HG03066 (cell line): Measurements from ENCODE around the gene JAK1.
"Not testable (repeated sequence)": the region's sequence is repeated elsewhere in the genome, so short reads cannot be mapped to it uniquely, and the experiment has no call there.

Experiments
- ATAC-seq: cut with Tn5 transposase; IDR thresholded peaks from one replicate; pipeline ENCODE4 v1.9.1; 2021; ENCODE audit warnings: low read depth; ENCODE audit not compliant: unreplicated experiment

Gene JAK1

DNA sequence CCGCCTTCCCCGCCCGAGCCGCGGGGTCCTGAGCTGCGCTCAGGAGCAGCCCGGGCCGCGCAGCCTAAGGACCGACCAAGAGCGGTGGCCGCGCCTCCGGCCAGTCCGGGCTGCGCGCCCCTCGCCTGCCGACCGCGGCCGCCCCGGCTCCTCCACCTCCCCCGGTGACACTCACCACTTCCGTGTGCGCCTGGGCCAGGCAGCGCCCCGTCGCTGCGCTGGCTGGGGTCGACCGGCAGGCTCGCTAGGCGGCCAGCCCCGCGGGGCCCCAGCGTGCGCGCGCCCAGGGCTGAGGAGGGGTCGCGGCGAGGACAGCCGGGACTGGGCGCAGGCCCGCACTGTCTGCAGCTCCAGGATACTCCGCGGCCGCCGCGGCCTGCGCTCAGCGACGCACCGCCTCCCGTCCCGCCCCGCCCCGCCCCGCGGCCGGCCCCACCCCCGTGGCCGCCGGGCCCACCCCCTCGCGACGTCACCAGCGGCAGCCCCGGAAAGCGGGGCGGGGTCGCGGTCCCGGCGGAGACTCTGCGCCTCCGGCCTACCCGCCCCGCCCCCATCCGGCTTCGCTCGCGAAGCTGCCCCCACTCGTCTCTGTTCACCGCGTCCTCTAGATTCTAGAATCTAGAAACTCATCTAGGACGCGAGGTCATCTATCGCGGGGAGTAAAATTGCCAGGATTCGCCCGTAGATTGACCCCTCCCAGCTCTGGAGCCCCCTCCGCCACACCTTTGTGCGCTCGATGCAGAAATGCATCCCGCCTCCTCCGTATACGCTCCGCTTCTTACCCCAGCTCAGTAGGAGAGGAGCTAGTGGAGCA, at the start of gene JAK1:
Gene JAK1 (minus strand): TSS at position 392 of the 814 bp plus-strand sequence. CDS start 80,285 bp downstream, outside the sequence.
- peak; percentile 71 for ATAC-seq

DNA sequence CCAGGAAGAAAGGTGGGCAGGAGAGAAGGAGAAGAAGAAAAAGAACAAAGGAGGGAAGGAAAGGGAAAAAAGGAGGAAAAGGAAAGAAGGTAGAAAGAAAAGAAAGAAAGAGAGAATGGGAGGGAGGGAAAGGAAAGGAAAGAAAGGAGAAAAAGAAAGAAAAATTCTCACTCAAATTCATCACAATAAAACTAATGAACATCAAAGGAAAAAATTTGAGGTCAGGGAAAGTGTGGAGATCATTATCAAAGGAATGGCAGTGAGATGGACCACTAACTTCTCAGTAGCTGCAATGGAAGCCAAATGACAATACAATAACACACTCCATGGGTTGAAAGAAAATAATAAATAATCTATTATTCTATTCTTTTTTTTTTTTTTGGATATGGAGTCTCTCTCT, 48.0 kb upstream of the JAK1 start:
- no peak for ATAC-seq

DNA sequence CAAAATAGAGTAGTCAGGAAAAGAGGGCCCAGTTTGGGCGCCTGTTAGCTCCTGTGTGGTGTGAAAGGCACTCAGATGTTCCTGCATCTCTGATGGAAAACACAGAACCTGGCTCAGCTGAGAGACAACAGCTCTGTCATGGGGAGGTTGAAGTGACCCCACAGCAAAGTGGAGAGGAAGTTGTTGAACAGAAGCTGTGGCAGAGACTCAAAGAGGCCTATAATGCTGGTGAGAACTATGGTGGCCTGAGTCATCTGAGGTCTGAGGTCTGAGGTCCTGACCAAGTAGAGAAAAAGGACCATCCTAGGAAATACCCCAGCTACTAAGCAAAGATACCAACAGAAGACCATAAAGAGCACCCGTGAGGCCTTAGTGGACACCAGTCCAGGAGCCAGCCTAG, 45.6 kb upstream of the JAK1 start:
- no peak for ATAC-seq

GRCh38 chr1:65009724-65010420, 43.5 kb upstream of the JAK1 start:
- ATAC-seq = no peak

DNA sequence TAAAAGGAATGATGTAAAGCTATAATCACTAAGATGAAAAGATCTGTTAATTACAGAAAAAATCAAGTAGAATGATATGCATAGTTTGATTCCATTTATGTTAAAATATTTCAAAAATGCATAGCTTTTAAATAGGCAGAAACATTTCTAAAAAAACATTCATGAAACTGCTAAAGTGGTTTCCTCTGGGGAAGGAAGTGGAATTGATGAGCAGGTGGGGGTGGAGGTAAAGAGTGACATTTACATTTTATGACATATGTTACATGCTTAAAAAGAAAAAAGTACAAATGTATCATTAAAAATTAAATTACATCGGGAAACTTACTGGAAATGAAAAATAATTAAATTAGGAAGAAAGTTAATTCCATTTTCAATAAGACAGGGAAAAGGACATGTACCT, 42.8 kb upstream of the JAK1 start:
- no peak for ATAC-seq

DNA sequence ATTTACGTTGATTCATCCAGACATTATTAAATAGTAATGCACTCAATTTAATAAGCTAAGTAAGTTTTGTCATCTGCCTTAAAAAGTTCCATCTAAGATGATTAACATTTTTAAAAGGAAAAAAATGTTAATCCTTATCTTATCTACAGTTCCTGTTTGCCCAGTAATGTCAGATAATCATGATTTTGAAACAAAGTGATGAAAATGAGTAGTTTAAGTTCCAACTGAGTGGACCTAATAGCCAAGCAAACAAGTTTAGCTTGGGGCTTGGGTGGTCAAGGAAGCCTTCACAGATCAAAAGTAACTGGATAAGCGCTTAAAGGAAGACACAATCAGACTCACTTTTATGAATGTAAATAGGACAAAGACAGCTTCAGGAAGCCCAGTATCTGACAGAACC, 40.5 kb upstream of the JAK1 start:
- no peak for ATAC-seq

- no peak for ATAC-seq
Observed at GRCh38 chr1:65003316-65003664, 36.9 kb upstream of the JAK1 start.

DNA sequence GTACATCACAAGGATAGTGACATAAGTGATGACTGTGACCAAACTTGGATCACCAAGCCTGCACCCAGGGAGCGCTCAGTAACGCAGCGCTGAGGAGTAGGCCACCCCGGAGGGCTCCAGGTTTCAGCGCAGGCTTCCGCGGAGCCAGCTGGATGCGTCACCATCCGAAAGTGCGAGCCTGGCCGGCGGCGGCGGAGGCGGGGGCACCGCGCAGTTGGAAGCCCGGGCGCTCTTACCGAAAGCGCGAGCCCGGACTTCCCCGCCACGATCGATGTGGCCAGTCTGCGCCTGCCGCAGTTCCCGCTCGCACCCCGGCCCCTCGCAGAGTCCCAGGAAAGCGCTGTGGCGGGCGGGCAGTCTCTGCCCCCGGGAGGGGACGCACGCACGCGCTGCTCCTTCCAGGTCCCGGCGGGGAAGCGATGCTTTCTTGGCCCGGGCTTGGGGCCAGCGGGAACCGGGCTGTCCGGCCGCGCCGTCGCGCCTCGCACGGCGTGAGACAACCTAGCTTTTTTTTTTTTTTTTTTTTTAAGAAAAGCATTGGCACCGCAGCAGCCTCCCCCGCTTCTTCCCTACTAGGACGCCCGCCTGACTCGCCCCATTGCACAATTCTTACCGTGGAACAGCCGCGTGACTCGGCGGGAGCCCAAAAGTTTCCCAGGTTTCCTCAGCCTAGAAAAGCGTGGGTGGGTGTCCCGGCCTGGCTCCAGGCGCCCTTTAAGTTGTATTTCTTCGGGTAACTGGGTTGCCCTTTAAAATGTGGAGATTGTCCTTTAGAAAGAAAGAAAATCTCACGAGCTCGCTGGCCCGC, 36.4 kb upstream of the JAK1 start:
- ATAC-seq = peak; percentile 71

DNA sequence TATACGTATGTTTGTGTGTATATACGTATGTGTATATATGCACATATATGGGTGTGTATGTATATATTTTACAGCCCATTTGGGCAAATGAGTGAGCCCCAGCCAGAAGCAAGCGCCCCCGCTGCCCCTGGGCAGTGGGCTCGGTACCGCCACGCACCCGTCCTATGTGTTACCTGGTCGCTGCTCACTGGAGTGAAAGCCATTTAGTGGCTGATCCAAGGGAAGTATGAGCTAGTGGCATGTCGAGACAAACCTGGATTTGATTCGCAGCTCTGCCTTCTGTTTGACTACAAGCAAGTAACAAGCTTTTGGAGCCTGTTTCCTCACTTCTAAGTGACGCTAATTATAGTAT, 35.8 kb upstream of the JAK1 start:
- ATAC-seq = no peak

DNA sequence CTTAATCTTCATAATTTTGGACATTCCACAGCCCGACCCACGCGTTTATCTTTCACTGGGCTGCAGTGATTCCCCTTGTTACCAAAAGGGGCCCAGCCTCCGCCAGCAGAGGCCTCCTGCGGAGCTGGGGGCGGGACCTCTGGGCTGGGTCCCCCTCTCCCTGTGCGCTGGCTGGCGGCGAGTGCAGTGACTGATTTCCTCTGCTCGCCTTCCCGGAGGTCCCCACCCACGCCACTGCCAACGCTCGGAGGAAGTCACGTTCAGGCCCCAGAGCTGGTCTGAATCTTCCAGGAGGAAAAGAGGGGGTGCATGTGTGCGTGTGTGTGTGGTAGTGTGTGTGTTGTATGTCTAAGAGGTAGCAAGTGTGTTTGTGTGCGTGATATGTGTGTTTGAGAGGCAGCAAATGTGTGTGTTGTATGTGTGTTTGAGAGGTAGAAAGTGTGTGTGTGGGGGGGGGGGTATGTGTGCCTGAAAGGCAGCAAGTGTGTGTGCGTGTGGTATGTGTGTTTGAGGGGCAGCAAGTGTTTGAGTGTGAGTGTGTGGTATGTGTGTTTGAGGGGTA, 35.0 kb upstream of the JAK1 start:
- no peak for ATAC-seq

DNA sequence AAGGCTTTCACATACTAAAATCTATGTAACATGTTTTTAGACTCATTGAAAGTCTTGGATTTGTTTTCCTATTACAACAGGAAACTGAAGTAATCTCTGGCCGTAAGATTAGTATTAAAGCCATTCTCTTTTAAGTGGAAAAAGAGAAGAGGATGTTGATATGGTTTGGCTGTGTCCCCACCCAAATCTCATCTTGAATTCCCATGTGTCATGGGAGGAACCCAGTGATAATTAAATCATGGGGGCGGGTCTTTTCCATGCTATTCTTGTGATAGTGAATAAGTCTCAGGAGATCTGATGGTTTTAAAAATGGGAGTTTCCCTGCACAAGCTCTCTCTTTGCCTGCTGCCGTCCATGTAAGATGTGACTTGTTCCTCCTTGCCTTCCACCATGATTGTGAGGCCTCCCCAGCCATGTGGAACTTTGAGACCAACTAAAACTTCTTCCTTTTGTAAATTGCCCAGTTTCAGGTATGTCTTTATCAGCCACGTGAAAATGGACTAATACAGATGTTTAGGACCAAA, 32.1 kb upstream of the JAK1 start:
- ATAC-seq = not testable (repeated sequence)

GRCh38 chr1:64996541-64997257, 30.4 kb upstream of the JAK1 start:
- no peak for ATAC-seq

- no peak for ATAC-seq
Observed at GRCh38 chr1:64995316-64995715, 29.0 kb upstream of the JAK1 start.

GRCh38 chr1:64986903-64987871, 20.8 kb upstream of the JAK1 start:
- peak; percentile 95 for ATAC-seq

DNA sequence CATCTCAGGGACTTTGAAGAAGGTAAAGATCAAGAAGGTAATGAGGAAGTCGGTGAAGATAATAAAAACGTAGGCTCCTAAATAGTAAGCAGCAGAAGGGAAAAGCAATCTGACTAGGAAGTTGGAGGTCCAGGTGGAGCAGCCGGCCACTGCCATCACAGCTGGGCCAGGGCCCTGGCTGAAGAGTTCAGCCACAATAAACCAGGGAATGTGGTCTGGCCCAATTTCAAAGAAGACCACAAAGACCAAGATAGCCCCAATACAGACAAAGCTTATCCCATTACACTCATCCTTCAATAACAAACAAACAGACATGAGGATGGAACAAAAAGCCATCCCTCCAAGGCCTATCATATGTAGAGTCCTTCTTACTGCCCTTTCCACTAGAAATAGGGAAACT, 18.4 kb upstream of the JAK1 start:
- ATAC-seq = no peak

GRCh38 chr1:64984106-64984505, 17.8 kb upstream of the JAK1 start:
- no peak for ATAC-seq

DNA sequence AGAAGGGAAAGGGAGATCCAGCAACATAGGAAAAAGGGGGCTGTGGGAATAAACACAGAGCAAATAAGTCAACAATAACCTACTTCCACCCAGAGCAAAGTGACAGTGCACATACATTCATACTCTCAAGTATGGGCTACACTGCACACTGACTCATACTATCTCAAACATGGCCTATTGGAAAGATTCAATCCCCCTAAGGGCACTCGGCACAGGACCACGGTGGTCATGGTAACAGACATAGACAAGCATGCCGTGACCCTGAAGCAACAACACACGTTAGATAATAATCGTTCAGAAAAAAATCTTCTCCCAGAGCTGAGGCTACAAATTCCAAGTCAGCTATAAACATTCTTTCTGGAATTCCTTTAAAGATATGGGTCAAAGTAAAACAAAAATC, 16.8 kb upstream of the JAK1 start:
- ATAC-seq = no peak

GRCh38 chr1:64981601-64982533, 15.5 kb upstream of the JAK1 start:
- no peak for ATAC-seq
